ENCODE results near the gene GMPR.

- no peak for TF ChIP-seq ZNF217 (IDR thresholded peaks at IDR 0.05)
- no peak for TF ChIP-seq POLR2A (IDR thresholded peaks at IDR 0.05; ENCODE audit: low read depth, low read length)
- TF ChIP-seq FOXM1 (IDR thresholded peaks at IDR 0.05; ENCODE audit: low read depth, low read length): no peak
- no peak for TF ChIP-seq EGR1 (IDR thresholded peaks at IDR 0.05; ENCODE audit: borderline replicate concordance in 1 of 2, low read depth in 2 of 2, low read length in 2 of 2)
- TF ChIP-seq EZH2 (IDR thresholded peaks at IDR 0.05; ENCODE audit: borderline replicate concordance, control insufficient read depth, low read depth, low read length): no peak
- TF ChIP-seq EP300 (IDR thresholded peaks at IDR 0.05; ENCODE audit: borderline replicate concordance in 1 of 2, control insufficient read depth in 1 of 2, low read depth in 2 of 2, low read length in 2 of 2): no peak
- TF ChIP-seq, protein P1, sequence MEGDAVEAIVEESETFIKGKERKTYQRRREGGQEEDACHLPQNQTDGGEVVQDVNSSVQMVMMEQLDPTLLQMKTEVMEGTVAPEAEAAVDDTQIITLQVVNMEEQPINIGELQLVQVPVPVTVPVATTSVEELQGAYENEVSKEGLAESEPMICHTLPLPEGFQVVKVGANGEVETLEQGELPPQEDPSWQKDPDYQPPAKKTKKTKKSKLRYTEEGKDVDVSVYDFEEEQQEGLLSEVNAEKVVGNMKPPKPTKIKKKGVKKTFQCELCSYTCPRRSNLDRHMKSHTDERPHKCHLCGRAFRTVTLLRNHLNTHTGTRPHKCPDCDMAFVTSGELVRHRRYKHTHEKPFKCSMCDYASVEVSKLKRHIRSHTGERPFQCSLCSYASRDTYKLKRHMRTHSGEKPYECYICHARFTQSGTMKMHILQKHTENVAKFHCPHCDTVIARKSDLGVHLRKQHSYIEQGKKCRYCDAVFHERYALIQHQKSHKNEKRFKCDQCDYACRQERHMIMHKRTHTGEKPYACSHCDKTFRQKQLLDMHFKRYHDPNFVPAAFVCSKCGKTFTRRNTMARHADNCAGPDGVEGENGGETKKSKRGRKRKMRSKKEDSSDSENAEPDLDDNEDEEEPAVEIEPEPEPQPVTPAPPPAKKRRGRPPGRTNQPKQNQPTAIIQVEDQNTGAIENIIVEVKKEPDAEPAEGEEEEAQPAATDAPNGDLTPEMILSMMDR (IDR thresholded peaks at IDR 0.05 in 2 of 3, conservative IDR thresholded peaks at IDR 0.05 in 1 of 3; ENCODE audit: control insufficient read depth in 2 of 3, extremely low read depth in 1 of 3, insufficient read depth in 1 of 3, low read depth in 3 of 3, low read length in 3 of 3): no peak
- no peak for TF ChIP-seq SIN3A (IDR thresholded peaks at IDR 0.05; ENCODE audit: low read depth, low read length)
- no peak for TF ChIP-seq PAX5 (IDR thresholded peaks at IDR 0.05; ENCODE audit: borderline replicate concordance, low read depth, low read length)
- no peak for TF ChIP-seq NR2C2 (IDR thresholded peaks at IDR 0.05; ENCODE audit: borderline replicate concordance, control insufficient read depth, insufficient read length, low read depth)
Measured at GRCh38 chr6:16295060-16295459, 56.7 kb downstream of the GMPR start.
